ACHN (cell line): ENCODE results near the gene TRAF3.
"Not testable (repeated sequence)": the region's sequence is repeated elsewhere in the genome, so short reads cannot be mapped to it uniquely, and the experiment has no call there.

ENCODE experiments used
- DNase-seq: peaks from one replicate; pipeline ENCODE4 v3.0.0-alpha.2; 2015
- in situ Hi-C: cut with HindIII; loops from 2 replicates; pipeline ENCODE4 v1.10.0; 2017; ENCODE audit warnings: low sequenced_read_pairs, low pct_ligation_motif_present, low pct_unique_long_range_greater_than_20kb

TRAF3 gene

GRCh38 chr14:102819747-102820330 lies 42.6 kb downstream of the TRAF3 start:
- DNase-seq, result no peak
- in situ Hi-C loops, result no loop called here

GRCh38 chr14:102821252-102821651 lies 44.0 kb downstream of the TRAF3 start:
- no peak for DNase-seq
- in situ Hi-C loops, result no loop called here

GRCh38 chr14:102822311-102822863 lies 45.1 kb downstream of the TRAF3 start:
- in situ Hi-C loops, result no loop called here
- DNase-seq, result no peak

- in situ Hi-C loops, result not testable (repeated sequence)
Measured at GRCh38 chr14:102822887-102823286, 45.6 kb downstream of the TRAF3 start.

GRCh38 chr14:102823546-102823945 lies 46.3 kb downstream of the TRAF3 start:
- DNase-seq, result no peak
- in situ Hi-C loops, result no loop called here

More at GRCh38 chr14:102822887-102823286, 45.6 kb downstream of the TRAF3 start:
- DNase-seq, result not testable (repeated sequence)

- in situ Hi-C loops, result no loop called here
- DNase-seq, result no peak
Measured at GRCh38 chr14:102824832-102825231, 47.6 kb downstream of the TRAF3 start.

GRCh38 chr14:102825307-102826095 lies 48.3 kb downstream of the TRAF3 start:
- in situ Hi-C loops, result no loop called here
- no peak for DNase-seq

GRCh38 chr14:102826161-102826560 lies 48.9 kb downstream of the TRAF3 start:
- in situ Hi-C loops, result no loop called here
- DNase-seq, result no peak

GRCh38 chr14:102826751-102827675 lies 49.8 kb downstream of the TRAF3 start:
- in situ Hi-C loops, result no loop called here
- DNase-seq, result no peak

- in situ Hi-C loops, result no loop called here
- no peak for DNase-seq
Measured at GRCh38 chr14:102827716-102828115, 50.5 kb downstream of the TRAF3 start.

GRCh38 chr14:102828151-102828550 lies 50.9 kb downstream of the TRAF3 start:
- no peak for DNase-seq
- in situ Hi-C loops, result no loop called here

- in situ Hi-C loops, result no loop called here
- no peak for DNase-seq
Measured at GRCh38 chr14:102829016-102829548, 51.8 kb downstream of the TRAF3 start.

GRCh38 chr14:102830474-102831045 lies 53.3 kb downstream of the TRAF3 start:
- DNase-seq, result no peak

GRCh38 chr14:102831163-102831804 lies 54.0 kb downstream of the TRAF3 start:
- in situ Hi-C loops, result no loop called here
- DNase-seq, result no peak

More at GRCh38 chr14:102830474-102831045, 53.3 kb downstream of the TRAF3 start:
- in situ Hi-C loops, result no loop called here

- in situ Hi-C loops, result no loop called here
- DNase-seq, result no peak
Measured at GRCh38 chr14:102833341-102833740, 56.1 kb downstream of the TRAF3 start.

GRCh38 chr14:102833991-102834390 lies 56.7 kb downstream of the TRAF3 start:
- in situ Hi-C loops, result no loop called here
- DNase-seq, result no peak

GRCh38 chr14:102835959-102836358 lies 58.7 kb downstream of the TRAF3 start:
- in situ Hi-C loops, result no loop called here
- DNase-seq, result no peak

- DNase-seq, in situ Hi-C loops: not testable (repeated sequence)
Measured at GRCh38 chr14:102837120-102837519, 59.9 kb downstream of the TRAF3 start.
